HG03060 (cell line): ENCODE results near the gene ITIH4.

Source experiments
- ATAC-seq: cut with Tn5 transposase; IDR thresholded peaks from one replicate; pipeline ENCODE4 v1.9.1; 2021; ENCODE audit warnings: low read depth, moderate number of reproducible peaks; ENCODE audit not compliant: unreplicated experiment

The ITIH4 gene

DNA sequence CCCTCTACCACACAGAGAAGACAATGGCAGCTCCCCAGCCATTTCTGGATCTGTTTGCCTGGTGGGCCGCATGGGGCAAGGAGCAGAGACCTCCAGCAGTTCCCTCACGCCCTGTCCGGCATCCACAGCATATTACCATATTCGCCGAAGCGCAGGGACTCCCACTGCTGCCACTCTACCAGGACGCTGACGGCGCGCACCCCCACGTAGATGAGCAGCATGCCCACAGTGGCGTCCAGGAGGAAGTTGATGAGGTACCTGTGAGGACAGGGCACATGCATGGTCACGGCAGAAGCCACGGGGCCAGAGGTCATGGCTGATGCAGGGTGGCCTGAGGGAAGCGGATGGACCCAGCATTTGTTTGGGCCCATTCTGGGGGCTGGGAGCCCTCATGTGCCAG lies 19.2 kb upstream of the ITIH4 start:
- no peak for ATAC-seq

DNA sequence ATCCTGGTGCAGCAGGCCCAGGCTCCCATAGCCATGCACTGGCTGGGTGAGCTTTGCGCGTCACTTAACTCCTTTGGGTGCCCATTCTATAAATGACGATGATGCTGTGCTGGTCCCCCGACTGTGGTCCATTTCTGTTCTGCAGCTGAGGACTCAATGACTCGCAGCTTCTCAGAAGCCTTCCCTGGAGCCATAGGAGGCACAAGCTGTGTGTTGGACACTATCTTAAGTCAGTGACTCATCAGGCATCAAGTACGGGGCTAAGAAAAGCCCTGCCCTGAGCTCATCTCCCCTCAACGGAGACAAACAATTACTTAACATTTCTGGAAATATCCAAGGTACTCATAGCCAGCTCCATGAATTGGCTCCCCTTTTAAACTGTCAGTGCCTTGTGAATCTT lies 18.1 kb upstream of the ITIH4 start:
- no peak for ATAC-seq

DNA sequence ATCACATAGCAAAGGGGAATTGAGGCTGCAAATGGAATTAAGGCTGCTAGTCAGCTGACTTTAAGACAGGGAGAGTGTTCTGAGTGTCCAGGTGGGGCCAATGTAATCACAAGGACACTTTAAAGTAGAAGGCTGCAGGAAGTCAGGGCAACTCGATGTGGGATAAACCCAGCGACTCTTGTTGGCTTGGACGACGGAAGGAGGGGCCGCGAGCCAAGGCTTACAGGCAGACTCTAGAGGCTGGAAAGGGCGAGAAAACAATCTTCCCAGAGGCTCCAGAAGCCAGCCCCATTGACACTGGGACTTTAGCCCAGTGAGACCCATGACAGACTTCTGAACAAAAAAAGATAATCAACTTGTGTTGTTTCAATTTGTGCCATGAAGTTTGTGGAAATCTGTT lies 17.3 kb upstream of the ITIH4 start:
- ATAC-seq: no peak

DNA sequence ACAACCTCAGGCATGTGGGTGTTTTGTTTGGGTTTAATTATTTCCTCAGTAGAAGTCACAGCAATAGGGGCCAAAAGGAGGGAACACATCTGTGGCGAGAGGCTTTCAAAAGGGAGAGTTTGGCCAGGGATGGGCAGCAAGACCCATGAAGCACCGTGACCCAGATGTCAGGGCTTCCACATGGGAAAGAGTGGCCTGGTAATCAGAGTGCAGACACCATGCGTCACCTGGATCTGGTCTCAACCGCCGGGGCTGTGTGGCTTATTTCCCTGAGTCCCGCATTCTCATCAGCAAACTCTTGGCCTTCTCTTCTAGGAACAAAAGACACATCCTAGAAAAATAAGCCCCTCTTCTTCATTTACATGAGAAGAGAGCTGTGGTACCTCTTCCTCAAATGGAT lies 16.8 kb upstream of the ITIH4 start:
- ATAC-seq: no peak

DNA sequence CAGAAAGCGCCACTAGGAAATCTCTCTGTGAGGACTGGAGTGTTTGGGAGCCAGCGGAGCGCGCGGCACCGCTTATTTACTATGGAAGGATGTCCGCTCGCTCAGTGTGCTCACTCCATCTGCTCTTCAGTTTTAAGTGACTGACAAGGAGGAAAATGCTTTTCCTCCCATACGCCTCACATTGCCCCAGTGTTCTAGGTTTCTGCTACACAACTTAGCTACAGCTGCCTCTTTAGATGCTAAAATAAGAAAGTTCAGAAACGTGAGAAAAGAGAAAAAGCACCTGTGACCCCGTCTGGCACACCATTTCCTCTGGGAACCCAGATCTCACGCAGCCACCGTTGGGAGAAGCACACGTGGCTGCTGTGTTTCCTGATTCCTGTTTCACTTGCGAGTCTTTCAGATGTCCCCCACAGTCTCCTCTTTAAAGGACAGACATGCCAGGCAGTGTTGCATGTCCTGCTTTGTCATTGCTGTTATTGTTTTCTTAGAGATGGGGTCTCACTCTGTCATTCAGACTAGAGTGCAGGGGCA lies 16.0 kb upstream of the ITIH4 start:
- no peak for ATAC-seq

DNA sequence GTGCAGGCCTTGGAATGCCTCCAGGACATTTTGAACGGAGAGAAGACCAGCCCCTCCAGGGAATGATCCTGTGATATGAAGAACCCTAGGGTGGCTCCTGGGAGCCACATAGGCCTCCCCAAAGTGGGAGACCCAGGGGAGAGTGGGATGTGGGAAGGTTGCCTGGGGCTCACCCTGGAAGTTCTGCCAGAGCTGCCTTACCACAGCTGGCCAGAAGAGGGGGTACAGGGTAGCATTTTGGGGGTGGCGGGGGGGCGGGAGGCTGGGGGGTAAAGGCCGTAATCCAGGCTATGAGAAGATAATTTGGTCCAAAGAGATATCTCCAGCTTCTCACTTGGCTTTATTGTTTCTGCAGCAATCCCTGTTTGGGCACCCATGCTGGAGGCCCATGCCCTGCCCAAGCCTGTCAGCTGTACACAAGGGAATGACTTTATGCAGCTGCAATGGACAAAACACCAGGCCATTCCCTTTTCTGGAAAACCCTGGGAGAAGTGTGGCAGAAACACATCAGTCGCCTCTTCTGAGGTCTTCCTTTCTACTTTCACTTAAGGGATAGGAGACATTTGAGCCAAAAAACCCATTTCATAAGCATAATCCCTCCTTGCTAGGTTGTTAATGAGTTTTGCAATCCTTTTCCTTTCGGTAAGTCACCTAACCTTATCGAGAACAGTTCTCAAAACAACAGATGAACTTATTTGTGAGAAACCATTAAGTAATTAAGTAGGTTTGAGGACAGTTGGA lies 15.4 kb upstream of the ITIH4 start:
- ATAC-seq: no peak

DNA sequence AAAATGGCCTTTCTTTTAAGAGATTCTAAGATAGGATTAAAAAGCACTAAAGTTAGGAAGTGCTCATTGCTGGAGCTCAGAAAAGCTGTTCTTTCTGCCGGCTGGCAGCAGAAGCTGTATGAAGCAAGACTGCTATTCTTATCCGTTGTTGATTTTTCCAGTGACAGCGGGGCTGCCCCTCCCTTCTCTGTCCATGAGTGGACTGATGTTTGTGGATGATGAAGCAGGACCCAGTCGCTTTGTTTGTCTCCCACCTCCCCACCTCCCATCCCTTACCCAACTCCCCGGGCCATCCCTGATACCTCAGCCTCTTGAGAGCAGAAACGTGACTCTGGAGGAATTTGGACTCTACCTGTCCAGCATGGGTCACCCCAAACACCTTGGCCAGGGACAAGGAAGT lies 14.7 kb upstream of the ITIH4 start:
- no peak for ATAC-seq

DNA sequence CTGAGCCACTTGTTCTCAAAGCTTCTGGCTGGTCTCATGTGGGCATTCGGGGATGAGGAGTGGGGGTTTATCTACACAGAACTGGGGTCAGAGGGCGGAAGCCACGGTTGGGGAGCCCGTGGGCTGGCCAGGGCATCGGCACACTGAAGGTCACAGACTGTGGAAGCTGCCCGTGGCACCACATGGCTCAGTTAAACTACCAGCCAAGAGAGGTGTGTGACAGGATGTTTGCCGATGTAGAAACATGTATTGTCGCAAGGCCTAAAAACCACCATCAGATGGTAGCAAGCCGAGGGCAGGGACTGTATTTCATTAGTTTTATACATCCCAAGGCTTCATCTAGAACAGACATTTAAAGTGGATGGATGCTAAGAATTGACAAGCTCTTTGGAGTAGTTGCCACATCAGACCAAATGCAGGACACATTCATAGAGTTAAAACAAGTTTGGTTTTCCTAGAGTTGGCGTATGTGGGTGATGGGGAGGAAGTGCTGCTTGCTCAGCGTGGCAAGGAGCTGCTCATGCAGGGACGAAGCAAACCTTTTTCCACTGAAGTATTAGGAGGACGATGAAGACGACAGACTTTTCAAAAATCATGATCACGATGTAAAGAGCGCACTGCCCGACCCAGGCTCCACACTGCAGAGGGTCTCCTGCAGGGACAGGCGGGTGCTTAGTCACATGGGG lies 14.0 kb upstream of the ITIH4 start:
- no peak for ATAC-seq

DNA sequence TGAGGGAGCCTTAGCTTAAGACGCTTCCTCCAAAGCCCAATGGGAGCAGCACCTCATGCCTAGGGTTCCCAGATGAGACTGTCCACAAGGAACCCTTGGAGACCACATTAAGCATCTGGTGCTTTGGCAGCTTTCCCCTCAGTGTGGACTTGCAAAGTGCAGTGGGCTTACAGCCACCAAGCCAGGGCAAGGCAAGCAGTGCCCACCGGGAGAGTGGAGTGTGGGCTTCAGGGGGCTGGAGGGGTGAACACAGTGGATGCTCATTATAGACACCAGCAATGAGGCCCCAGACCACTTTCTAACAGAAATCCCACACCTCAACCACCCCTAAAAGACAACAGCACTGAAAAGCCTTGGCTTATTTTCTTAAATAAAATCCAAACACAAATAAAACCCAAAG lies 13.4 kb upstream of the ITIH4 start:
- no peak for ATAC-seq

DNA sequence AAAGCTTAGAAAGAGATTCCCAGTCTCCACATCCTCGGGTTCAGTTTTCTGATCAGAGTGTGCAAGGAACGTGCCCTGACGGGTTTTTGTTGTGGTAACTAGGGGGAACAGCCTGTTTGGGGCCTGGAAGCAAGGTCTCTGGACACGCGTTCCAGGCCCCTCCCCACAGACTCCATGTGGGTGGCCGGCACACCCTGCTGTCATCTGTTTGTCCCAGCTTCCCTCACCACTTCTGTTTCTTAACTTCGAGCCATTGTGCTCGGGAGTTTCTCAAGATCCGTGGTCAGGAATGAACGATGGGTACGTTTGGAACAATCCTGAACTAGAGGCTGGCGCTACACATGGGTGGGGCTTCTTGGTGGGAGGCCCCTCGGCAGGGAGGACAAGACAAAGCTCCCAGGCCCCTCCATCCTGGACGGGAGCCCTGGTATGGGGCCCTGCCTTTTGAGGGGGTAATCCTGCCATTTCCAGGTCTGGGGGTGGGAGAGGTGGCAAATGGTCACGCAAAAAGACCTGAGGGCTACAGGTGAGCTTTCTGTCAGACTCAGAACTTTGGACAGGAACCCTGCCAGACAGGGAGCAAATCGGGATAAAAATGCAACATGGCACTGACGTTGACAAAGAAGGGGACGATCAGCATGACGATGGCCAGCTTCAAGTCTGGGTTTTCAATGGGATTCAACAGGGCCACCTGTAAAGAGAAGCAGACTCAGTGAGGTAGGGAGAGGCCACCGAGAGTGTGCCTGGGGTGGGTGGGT lies 12.8 kb upstream of the ITIH4 start:
- ATAC-seq: no peak

DNA sequence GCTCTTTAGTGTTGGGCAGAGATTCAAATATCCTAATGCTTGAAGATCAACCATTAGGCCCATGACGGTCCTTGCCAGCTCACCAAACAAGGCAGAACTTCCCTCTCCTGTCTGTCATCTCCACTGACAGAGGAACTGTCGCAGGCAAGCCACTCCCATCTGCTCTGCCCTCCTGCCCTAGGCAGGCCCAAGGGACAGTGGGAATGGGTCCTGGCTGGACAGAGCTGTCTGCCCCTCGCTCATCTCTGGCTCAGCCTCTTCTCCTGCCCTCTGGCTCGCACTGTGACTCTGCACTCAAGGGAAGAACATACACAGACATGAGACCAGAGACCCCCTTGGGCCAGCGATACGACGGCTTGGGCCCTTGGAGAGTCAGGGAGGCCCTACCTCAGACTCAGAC lies 12.0 kb upstream of the ITIH4 start:
- no peak for ATAC-seq

DNA sequence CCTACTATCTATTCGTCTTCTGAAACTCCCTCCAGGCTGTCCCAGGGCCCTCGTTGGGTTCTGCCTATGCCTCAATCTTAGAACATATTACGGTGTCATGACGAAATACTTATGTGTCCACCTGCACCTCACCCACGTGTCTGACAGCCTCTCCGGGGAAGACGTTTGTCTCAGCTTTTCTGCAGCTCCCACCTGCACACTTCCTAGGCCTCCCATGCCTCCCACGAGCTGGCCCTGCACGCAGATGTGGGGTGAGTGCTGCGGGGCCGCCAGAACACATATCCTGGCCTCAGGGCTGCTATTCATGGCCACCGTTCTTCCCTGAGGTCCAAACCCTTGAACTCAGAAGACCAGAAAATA lies 11.5 kb upstream of the ITIH4 start:
- no peak for ATAC-seq

DNA sequence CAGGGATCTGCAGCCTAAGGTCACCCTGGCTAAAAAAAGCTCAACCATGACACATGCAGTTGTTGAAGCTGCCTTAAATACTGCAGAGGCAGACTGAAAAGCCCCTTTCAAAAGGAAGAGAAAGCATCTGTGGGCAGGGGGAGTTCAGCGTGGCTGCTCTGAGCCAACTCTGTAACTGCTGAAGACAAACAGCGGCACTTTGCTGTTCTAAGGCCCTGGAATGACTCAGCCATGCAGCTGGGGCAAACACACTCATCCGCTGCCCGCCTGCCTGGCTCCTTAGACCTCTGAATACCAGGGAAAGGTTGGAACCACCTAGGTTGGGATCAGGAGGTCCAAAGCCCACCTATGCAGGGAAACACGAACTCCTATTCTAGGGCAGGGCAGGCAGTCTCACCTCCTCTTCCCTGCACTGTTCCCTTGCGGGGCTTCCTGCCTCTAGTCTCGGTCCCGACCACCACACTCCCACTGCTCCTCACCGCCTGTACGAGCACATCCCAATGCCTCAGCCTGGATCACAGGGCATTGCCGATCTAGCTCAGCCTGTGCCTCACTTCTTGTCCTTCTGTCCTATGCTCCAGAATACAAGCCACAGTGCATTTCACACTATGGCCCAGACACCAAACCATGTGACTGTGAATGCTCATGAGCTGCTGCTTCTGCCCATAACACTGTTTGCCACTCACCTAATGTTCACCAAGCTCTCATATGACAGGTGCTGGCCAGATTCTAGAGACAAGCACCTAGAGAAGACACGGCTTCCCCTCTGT lies 10.9 kb upstream of the ITIH4 start:
- ATAC-seq: no peak

DNA sequence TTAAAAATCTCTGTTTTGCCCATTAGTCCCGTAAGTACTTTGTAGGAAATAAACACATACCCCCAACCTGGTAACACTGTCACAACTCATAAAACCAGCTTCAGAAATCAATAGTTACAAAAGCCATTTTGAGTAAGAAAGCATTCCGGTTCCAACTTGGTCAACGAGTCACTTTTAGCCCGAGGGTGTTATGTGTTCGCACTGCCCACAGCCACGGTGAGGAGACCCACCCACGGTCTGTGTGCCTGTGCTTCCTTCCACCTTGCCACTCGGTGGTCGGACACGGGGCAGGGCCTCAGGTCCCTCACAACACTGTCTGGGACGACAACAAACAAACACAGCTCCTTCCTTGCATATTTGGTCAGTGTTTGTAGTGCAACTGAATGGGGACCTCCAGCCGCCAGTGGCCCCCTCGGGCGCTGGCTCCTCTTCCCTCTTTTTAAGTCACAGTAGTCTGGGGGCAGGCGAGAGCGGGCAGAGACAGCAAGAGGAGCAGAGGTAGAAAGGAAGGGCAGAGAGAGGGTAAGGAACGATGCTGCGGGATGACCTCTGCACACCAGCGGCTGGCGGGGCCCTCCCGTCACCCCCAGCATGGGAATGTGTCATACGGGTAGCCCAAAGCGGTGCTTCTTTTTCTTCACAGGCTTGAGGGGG lies 9.5 kb upstream of the ITIH4 start:
- no peak for ATAC-seq

DNA sequence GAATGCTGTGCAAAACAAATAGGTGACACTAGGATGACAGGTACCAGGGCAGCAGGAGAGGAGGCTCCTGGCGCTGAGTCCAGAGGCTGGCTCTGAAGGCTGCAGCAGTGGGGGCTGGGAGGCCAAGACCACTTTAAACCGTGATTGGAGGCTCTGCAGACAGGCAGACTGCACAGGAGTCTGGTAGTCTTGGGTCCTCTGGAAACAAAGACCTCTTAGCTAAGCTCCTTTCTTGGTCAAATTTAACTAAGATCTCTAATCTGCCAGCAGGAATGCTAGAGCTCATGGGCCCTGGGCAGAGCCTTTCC lies 8.8 kb upstream of the ITIH4 start:
- no peak for ATAC-seq

DNA sequence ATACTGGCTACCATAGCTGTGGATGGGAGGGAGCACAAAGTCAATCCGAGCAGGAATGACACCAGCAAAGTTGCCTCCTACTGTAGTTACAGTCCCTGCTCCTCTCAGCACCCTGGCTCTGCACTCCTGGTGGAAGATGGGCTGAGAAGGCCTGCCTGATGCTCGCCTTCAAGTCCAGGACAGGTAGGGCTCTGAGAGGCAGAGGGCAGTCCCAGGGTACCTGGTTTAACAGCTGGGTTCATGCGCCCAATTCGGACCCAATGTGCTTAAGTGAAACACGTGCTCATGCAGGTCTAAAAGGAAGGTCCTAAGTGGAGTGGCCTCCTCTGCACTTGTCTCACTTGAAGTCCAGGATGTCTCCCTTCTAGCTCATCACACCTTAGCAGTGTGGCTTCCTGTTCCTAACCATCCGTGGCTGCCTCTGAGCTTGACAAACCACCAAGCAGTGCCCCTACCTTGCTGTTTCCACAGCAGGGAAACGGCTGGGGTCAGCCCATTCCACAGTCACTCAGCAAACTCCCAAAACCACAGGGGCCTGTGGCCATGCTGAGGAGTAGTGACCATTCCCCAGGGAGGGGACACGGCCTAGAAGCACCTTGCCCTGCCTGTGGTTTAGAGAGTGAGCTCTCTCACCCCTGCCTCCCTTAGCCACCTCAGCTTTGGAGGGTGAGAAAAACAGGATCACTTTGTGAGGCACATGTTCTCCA lies 8.2 kb upstream of the ITIH4 start:
- no peak for ATAC-seq

DNA sequence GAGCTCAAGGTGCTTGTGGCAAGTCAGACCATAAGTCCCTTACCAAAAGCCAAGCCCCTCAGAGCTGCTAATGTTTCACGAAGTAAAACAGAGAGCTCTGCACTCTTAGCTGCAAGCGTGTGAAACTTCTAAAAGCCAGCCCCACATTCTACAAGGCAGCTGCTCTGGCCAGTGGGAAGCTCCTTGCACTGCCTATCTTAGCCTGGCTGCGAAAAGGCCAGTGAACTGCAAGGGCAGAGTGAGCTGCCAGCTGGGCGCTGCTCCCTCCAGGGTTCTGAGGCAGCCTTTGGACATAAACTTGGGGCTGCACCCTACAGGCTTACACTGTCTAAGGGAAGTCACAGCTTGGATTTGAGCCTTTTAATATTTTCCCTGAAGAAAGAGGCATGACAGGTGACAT lies 6.5 kb upstream of the ITIH4 start:
- no peak for ATAC-seq

DNA sequence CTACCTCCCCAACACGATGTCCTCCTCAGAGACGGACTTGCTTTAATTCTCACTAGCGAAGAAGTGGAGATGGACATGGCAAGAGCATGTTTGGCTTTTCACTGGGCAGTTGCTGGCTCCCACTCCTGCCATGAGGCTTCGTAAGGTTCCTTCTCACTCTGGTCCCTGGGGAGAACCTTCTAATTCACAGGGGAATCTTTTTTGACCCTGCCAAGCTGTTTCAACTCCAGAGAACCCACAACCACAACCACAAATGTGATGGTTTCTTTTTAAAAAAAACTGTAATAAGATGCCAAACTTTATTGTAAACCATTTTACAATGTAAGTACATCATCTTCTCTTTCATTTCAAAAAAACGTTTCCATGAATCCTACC lies 6.0 kb upstream of the ITIH4 start:
- ATAC-seq: no peak

DNA sequence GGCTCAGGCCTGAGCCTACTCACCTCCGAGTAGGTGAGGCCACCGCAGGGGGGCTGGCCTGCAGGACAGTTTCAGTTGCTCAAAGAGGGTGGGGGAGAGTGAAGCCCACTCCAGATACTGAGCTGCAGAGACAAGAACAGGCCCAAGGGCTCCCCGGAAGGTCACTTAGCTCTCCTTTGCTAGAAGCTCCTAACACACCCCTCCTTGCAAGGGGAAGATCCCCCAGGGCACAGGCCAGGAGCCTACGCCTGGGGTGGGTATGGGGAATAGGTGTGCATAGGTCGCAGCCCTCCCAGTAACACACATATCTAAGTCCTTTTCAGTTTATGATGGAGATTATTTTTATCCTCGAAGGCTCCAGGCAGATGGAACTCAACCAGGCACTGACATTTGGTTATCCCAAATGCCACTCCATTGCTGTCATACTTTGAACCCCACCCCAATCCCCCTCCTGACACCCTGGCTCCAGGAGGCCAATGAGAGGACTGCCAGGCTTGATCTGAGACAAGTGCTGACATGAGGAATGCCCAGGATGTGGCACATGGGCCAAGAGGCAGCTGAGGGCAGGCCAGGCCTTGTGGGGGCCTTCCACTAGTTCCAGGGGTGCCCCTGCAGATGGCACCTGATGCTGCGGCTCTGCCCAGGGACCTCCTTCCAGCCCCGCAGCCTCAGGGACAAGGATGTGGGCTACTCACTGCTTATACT lies 5.4 kb upstream of the ITIH4 start:
- ATAC-seq: no peak
